Activated naive CD4-positive, alpha-beta T cell treated with anti-CD3 and anti-CD28 coated beads for 36 hours (primary cell): Measurements from ENCODE around the gene CCL11. TPM values are rescaled to one million over a fixed set of nuclear protein-coding genes. Genes with fewer than 3 reads are reported as not detected.

Experiments used
- CTCF ChIA-PET: fragments of 350-600 bp; sonication (Branson Sonifier 250); formaldehyde crosslinking; loops from one replicate; lab custom pipeline; 2021; ENCODE audit warnings: antibody characterized with exemption; lab: Charles Lee
- DNase-seq: peaks from one replicate; pipeline ENCODE4 v3.0.0-alpha.2; 2020
- H3K27ac Mint-ChIP-seq: one replicate; pipeline ENCODE4 v1.8.0; 2021; ENCODE audit warnings: mild to moderate bottlenecking, mixed read lengths
- H3K27me3 Mint-ChIP-seq: one replicate; pipeline ENCODE4 v1.8.0; 2021; ENCODE audit warnings: low read depth, mixed read lengths
- H3K36me3 Mint-ChIP-seq: one replicate; pipeline ENCODE4 v1.8.0; 2021; ENCODE audit warnings: low read depth, mixed read lengths
- H3K4me1 Mint-ChIP-seq: one replicate; pipeline ENCODE4 v1.8.0; 2021; ENCODE audit warnings: low read depth, mixed read lengths
- H3K4me3 Mint-ChIP-seq: one replicate; pipeline ENCODE4 v1.8.0; 2021; ENCODE audit warnings: mild to moderate bottlenecking, moderate library complexity, mixed read lengths
- H3K9me3 Mint-ChIP-seq: one replicate; pipeline ENCODE4 v1.8.0; 2021; ENCODE audit warnings: mixed read lengths
- intact Hi-C: fragments of 100-400 bp; cut with micrococcal nuclease; formaldehyde crosslinking; loops from one replicate; pipeline ENCODE4 v1.15.1; 2023
- total RNA-seq, 2 experiments: library from RNA; stranded (reverse); gene quantifications; one replicate each; pipeline ENCODE4 v1.2.3, GENCODE V29; 2021

Gene CCL11
- total RNA-seq, 2 experiments from 2014 or later, result not detected

- H3K4me1 Mint-ChIP-seq, result no peaks in the 10 kb centered on the region
- no peak overlapping the region for H3K4me3 Mint-ChIP-seq
- CTCF ChIA-PET, result interaction anchor here (0.6 to 1.7 kb wide), 2 partner anchors 112 to 392 kb away, joined by 3 to 8 read pairs; no protein-coding TSS in a partner anchor
- H3K27me3 Mint-ChIP-seq, result peaks cover 11% of the 10 kb centered on the region
- H3K36me3 Mint-ChIP-seq, result no peaks in the 10 kb centered on the region
- H3K9me3 Mint-ChIP-seq, result no peaks in the 10 kb centered on the region
- DNase-seq, result no peak
- H3K27ac Mint-ChIP-seq, result no peak overlapping the region
- intact Hi-C loops, result no loop called here
These were observed 36.1 kb upstream of the CCL11 start for GRCh38 chr17:34249478-34249877.

DNA sequence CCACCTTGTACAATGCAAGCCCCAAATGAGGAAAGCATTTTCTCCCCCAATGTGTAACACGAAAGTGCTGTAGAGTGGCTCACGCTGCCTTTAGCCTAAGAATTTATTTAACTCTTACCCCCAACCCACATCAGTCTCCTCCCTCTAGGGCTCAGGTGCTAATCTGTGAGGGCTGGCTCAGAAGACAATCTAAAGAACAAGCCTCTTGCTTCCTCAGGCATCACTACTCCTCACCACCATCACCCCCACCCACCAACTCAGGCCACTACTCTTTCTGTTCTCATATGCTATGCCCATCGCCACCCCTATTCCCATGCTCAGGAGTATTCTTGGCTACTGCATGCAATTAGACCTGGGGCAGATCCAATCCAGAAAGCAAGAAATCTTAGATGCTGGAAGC is 34.4 kb upstream of the CCL11 start:
- no peak overlapping the region for H3K4me3 Mint-ChIP-seq
- DNase-seq, result no peak
- no peaks in the 10 kb centered on the region for H3K9me3 Mint-ChIP-seq
- CTCF ChIA-PET, result no interaction called here
- no peaks in the 10 kb centered on the region for H3K36me3 Mint-ChIP-seq
- intact Hi-C loops, result no loop called here
- peaks cover 4% of the 10 kb centered on the region for H3K4me1 Mint-ChIP-seq
- H3K27ac Mint-ChIP-seq, result no peak overlapping the region
- H3K27me3 Mint-ChIP-seq, result peaks cover 23% of the 10 kb centered on the region

GRCh38 chr17:34252095-34252443 is 33.5 kb upstream of the CCL11 start:
- no peaks in the 10 kb centered on the region for H3K36me3 Mint-ChIP-seq
- H3K9me3 Mint-ChIP-seq, result no peaks in the 10 kb centered on the region
- H3K27me3 Mint-ChIP-seq, result peaks cover 25% of the 10 kb centered on the region
- peaks cover 4% of the 10 kb centered on the region for H3K4me1 Mint-ChIP-seq
- H3K27ac Mint-ChIP-seq, result no peak overlapping the region
- DNase-seq, result no peak
- CTCF ChIA-PET, result no interaction called here
- intact Hi-C loops, result no loop called here
- H3K4me3 Mint-ChIP-seq, result no peak overlapping the region

GRCh38 chr17:34252444-34253138 is 33.0 kb upstream of the CCL11 start:
- intact Hi-C loops, result no loop called here
- Mint-ChIP-seq H3K27ac (no peak overlapping the region), H3K4me1 (peaks cover 4% of the 10 kb centered on the region), H3K27me3 (peaks cover 28% of the 10 kb centered on the region), H3K9me3 (no peaks in the 10 kb centered on the region), H3K36me3 (no peaks in the 10 kb centered on the region), H3K4me3 (no peak overlapping the region)
- DNase-seq, result no peak
- CTCF ChIA-PET, result no interaction called here

DNA sequence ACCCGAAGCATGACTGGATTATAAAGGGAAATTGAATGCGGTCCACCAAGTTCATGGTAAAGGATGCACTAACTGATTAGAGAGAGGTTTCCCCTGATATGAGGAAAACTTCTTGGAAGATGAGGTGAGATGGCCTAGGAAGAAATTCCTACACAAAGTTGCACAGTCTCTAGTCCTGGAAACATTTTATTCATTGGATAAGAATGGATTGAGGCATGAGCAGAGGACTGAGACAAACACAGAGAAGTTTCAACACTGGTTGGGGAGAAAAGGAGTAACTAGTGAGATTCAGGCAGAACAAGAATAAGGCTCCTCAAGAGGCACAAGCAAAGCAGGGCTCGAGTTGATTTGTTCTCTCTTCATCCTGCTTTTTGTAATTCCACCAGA is 32.4 kb upstream of the CCL11 start:
- Mint-ChIP-seq H3K36me3 (no peaks in the 10 kb centered on the region), H3K4me3 (no peak overlapping the region), H3K9me3 (no peaks in the 10 kb centered on the region), H3K4me1 (peaks cover 4% of the 10 kb centered on the region), H3K27me3 (peaks cover 30% of the 10 kb centered on the region), H3K27ac (no peak overlapping the region)
- intact Hi-C loops, result no loop called here
- CTCF ChIA-PET, result no interaction called here
- no peak for DNase-seq

- H3K4me3 Mint-ChIP-seq, result no peak overlapping the region
- no peaks in the 10 kb centered on the region for H3K9me3 Mint-ChIP-seq
- no peak overlapping the region for H3K27ac Mint-ChIP-seq
- peaks cover 39% of the 10 kb centered on the region for H3K27me3 Mint-ChIP-seq
- CTCF ChIA-PET, result interaction anchor here (1.2 kb wide), 1 partner anchor 53 kb away, joined by 3 read pairs; no protein-coding TSS in a partner anchor
- DNase-seq, result no peak
- no peaks in the 10 kb centered on the region for H3K36me3 Mint-ChIP-seq
- H3K4me1 Mint-ChIP-seq, result peaks cover 4% of the 10 kb centered on the region
- intact Hi-C loops, result no loop called here
These were observed 31.4 kb upstream of the CCL11 start for GRCh38 chr17:34254146-34254545.

GRCh38 chr17:34254651-34255380 is 30.7 kb upstream of the CCL11 start, which contains the start of gene CCL2:
Gene CCL2 (plus strand): TSS chr17:34255285. CDS start chr17:34255350, 65 bp downstream.
- no peaks in the 10 kb centered on the region for H3K9me3 Mint-ChIP-seq
- no peak within 1 kb of the TSS for H3K27ac Mint-ChIP-seq
- DNase-seq, result no peak
- H3K4me1 Mint-ChIP-seq, result peaks cover 4% of the 10 kb centered on the region
- intact Hi-C loops, result no loop called here
- peaks cover 39% of the 10 kb centered on the region for H3K27me3 Mint-ChIP-seq
- no peaks in the 10 kb centered on the region for H3K36me3 Mint-ChIP-seq
- H3K4me3 Mint-ChIP-seq, result no peak within 1 kb of the TSS
- CTCF ChIA-PET, result interaction anchor here (1.2 to 1.4 kb wide), 2 partner anchors 16 to 54 kb away, joined by 3 read pairs; no protein-coding TSS in a partner anchor

GRCh38 chr17:34255381-34255732 is 30.2 kb upstream of the CCL11 start:
- H3K36me3 Mint-ChIP-seq, result no peaks in the 10 kb centered on the region
- peaks cover 4% of the 10 kb centered on the region for H3K4me1 Mint-ChIP-seq
- peaks cover 42% of the 10 kb centered on the region for H3K27me3 Mint-ChIP-seq
- H3K27ac Mint-ChIP-seq, result no peak overlapping the region
- no peak overlapping the region for H3K4me3 Mint-ChIP-seq
- DNase-seq, result no peak
- intact Hi-C loops, result no loop called here
- CTCF ChIA-PET, result interaction anchor here (0.8 to 1.4 kb wide), 3 partner anchors 17 to 106 kb away, joined by 3 read pairs; no protein-coding TSS in a partner anchor
- H3K9me3 Mint-ChIP-seq, result no peaks in the 10 kb centered on the region

- no peaks in the 10 kb centered on the region for H3K36me3 Mint-ChIP-seq
- H3K9me3 Mint-ChIP-seq, result no peaks in the 10 kb centered on the region
- H3K27ac Mint-ChIP-seq, result no peak overlapping the region
- H3K4me1 Mint-ChIP-seq, result peaks cover 4% of the 10 kb centered on the region
- H3K27me3 Mint-ChIP-seq, result peaks cover 46% of the 10 kb centered on the region
- CTCF ChIA-PET, result interaction anchor here (0.7 to 1.4 kb wide), 3 partner anchors 17 to 106 kb away, joined by 3 read pairs; no protein-coding TSS in a partner anchor
- DNase-seq, result no peak
- intact Hi-C loops, result no loop called here
- H3K4me3 Mint-ChIP-seq, result no peak overlapping the region
These were observed 29.7 kb upstream of the CCL11 start for GRCh38 chr17:34255841-34256240.

DNA sequence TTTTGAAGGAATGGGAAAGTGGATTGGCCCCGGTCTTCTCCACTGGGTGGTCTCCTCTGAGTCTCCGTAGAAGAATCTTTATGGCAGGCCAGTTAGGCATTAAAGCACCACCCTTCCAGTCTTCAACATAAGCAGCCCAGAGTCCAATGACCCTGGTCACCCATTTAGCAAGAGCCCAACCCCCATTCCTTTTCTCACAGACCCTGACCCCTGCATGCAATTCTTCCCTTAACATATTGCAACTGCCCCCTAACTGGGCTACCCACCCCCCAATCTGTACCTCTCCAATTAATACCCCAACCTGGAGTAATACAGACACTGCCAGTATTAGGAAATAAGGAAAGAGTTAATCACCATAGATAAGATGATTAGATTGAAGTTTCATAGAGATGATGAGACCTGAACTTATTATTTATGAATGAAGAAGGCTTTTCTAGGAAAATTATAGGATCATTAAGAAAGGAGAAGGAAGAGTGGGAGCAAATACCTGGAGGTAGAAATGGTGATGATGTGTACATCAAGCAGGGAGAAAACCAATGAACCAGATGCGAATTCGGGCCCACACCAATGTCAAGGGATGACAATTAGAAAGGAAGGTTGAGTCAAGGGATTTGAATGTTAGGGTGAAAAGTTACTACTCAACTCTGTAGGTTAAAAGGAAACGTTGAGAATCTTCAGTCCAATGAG is 28.1 kb upstream of the CCL11 start:
- no peaks in the 10 kb centered on the region for H3K9me3 Mint-ChIP-seq
- peaks cover 47% of the 10 kb centered on the region for H3K27me3 Mint-ChIP-seq
- intact Hi-C loops, result no loop called here

GRCh38 chr17:34257986-34258326 is 27.6 kb upstream of the CCL11 start:
- no peak for DNase-seq
- H3K27me3 Mint-ChIP-seq, result peaks cover 43% of the 10 kb centered on the region
- H3K4me3 Mint-ChIP-seq, result no peak overlapping the region
- H3K27ac Mint-ChIP-seq, result no peak overlapping the region
- H3K9me3 Mint-ChIP-seq, result no peaks in the 10 kb centered on the region
- intact Hi-C loops, result no loop called here
- H3K4me1 Mint-ChIP-seq, result peaks cover 4% of the 10 kb centered on the region
- no peaks in the 10 kb centered on the region for H3K36me3 Mint-ChIP-seq
- CTCF ChIA-PET, result no interaction called here

More for the DNA sequence above, 28.1 kb upstream of the CCL11 start:
- H3K4me1 Mint-ChIP-seq, result peaks cover 4% of the 10 kb centered on the region
- DNase-seq, result no peak
- CTCF ChIA-PET, result no interaction called here
- H3K4me3 Mint-ChIP-seq, result no peak overlapping the region
- no peak overlapping the region for H3K27ac Mint-ChIP-seq
- no peaks in the 10 kb centered on the region for H3K36me3 Mint-ChIP-seq

DNA sequence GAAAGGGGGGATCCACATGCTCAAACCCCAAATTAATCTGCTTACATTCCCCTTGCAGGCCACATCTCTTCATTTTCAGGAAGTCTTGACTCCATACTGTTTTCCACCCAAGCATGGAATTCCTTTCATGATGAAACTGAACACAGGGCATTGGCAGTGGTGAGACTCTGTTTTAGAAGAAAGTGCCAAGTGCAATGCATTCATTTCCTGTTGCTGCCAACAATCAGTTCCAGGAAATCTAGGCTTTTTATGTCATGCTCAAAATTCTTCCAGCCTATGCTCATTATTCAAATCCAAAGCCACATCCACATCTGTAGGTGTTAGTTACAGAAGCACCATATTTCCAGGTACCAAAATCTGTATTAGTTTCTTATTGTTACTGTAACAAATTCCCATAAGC is 26.4 kb upstream of the CCL11 start:
- intact Hi-C loops, result no loop called here
- Mint-ChIP-seq H3K4me3 (no peak overlapping the region), H3K27me3 (peaks cover 41% of the 10 kb centered on the region), H3K27ac (no peak overlapping the region), H3K9me3 (no peaks in the 10 kb centered on the region), H3K36me3 (no peaks in the 10 kb centered on the region), H3K4me1 (peaks cover 4% of the 10 kb centered on the region)
- CTCF ChIA-PET, result no interaction called here
- no peak for DNase-seq
